GM19467 (cell line): ENCODE measurements around the gene PIERCE2.
"Not testable (repeated sequence)": the region's sequence is repeated elsewhere in the genome, so short reads cannot be mapped to it uniquely, and the experiment has no call there.

ENCODE experiments used
- ATAC-seq: cut with Tn5 transposase; IDR thresholded peaks from one replicate; pipeline ENCODE4 v1.9.1; 2021; ENCODE audit warnings: mild to moderate bottlenecking, moderate library complexity; ENCODE audit not compliant: unreplicated experiment

The PIERCE2 gene, protein sequence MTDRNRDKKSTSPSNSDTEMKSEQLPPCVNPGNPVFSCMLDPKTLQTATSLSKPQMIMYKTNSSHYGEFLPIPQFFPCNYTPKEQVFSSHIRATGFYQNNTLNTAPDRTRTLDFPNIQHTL

DNA sequence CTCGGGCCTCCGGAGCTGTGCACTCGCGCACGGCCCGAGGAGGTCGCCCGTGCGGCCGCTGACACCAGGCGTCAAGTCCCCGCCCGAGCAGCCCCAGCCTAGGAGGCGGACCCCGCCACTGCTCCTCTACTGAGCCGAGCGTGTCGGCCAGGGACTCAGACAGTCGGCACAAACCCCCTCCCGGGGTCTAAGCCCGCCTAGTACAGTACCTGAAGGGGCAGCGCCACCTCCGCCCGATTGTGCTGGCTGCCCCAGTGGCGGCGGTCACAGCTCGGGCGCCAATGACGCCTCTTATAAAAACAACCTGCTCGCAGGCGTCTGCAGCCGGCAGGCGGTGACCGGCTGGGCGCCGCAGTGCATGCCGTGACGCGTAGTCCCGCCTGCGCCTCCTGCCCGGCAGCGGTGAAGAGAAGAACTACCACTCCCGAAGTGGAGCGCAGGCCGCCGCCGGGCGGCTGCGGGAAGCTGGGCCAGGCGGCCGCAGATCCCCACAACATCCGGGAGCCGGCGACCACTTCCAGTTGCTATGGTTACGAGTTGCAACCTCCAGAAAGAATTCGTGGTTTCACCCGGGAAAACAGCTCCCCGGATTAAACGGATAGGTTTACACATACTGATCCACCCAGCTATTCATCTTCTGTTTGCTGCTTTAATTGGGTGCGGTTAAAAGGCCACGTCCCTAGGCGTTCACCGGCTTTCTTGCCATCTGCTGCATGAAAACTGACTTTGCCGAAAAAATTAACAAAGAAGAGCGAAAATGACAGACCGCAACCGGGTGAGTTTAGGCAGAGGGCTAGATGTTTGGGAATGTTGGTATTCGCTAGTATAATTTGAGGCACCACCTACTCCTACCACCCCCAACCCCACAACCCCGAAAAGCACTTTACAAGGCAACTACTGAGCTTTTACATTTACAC, at the start of gene PIERCE2, which contains the start of gene CCPG1:
Gene PIERCE2, plus strand, starts transcription at position 484 of the 917 bp plus-strand sequence. Its CDS starts 274 bp downstream, at position 758.
Gene CCPG1, minus strand, starts transcription at position 348 of the 917 bp plus-strand sequence. CDS start 18,935 bp downstream, outside the sequence.
- peak; percentile 93 for ATAC-seq

DNA sequence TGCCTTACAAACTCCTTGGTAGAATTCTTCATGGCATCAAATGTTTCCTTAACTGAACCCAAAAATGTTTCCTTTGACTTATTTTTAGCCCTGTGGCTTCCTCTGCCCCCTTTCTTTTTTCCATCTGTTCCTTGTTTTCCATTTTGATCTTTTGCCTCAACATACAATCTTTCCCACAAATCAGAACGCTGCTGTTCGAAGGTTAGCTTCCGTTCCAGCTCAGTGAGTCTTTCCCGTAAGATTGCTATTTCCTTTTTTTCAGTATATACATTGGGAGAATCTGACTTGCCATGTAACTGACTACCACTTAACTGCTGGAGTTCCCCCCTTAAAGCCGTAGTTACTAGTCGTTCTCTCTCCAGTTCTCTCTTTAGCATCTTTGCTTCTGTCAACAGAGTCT, 48.0 kb upstream of the PIERCE2 start:
- no peak for ATAC-seq

DNA sequence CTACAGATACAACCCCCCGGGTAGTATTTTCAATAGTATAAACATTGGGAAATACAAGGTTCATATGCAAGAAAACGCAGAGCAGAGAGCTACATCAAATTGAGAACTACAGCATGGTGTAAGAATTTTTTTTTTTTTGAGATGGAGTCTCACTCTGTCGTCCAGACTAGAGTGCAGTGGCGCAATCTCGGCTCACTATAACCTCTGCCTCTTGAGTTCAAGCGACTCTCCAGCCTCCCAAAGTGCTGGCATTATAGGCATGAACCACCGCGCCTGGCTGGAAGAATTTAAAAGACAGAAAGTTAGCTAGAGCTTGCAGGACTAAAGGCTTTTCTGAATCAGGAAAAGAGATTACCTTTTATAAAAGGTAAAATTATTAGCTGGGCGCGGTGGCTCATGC, 47.2 kb upstream of the PIERCE2 start:
- ATAC-seq: no peak

DNA sequence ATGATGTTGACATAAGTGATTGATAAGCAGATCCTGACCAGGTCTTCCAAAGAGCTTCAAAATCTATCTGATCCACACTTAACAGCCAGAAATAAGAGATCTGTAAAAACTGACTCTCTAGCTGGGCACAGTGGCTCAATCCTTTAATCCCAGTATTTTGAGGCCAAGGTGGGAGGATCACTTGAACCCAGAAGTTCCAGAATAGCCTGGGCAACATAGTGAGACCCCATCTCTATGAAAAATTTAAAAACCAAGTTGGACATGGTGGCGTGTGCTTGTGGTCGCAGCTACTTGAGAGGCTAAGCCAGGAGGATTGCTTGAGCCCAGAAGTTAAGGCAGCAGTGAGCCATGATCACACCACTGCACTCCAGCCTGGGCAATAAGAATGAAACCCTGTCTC, 45.7 kb upstream of the PIERCE2 start:
- no peak for ATAC-seq

DNA sequence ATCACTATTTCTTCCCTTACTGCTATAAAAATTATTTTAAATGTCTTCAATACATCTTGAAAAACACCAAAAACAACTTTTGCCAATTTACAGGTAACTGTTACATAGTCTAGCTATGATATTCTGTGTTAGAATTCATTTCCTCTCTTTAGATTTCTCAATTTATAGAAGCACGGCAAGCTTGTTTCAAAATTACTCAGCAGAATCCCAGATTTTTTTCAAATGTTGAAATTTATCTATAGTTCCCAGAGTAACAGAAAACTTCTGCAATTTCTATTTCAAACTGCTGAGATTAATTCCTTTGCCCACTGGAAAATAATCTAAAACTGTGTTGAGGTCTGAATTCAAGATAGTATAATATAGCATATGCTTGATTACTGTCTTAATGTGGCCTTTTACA, 41.3 kb upstream of the PIERCE2 start:
- ATAC-seq: no peak

- no peak for ATAC-seq
Measured at GRCh38 chr15:55372701-55373440, 35.4 kb upstream of the PIERCE2 start.

GRCh38 chr15:55379095-55379494, 29.2 kb upstream of the PIERCE2 start:
- no peak for ATAC-seq

GRCh38 chr15:55381595-55381994, 26.7 kb upstream of the PIERCE2 start:
- no peak for ATAC-seq

- ATAC-seq: no peak
Measured at GRCh38 chr15:55383687-55384086, 24.6 kb upstream of the PIERCE2 start.

DNA sequence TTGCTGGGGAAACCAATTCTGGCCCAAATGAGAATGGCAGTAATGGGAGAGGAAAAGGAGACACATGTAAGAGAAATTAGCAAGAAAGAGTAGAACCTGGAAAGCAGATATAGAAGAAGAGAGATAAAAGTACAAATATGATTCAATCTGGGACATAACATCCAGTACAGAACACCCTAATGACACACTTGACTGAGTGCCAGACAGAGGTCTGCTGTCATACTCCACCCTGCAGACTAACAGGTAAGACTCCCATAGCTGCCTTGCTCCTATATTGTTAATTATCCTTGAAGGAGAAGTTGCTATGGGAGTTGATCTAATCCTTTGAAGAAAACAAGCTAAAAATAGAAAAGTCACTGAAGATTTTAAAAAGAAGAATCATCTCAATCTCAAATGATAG, 21.3 kb upstream of the PIERCE2 start:
- ATAC-seq: no peak

GRCh38 chr15:55389264-55389607, 19.1 kb upstream of the PIERCE2 start:
- no peak for ATAC-seq

DNA sequence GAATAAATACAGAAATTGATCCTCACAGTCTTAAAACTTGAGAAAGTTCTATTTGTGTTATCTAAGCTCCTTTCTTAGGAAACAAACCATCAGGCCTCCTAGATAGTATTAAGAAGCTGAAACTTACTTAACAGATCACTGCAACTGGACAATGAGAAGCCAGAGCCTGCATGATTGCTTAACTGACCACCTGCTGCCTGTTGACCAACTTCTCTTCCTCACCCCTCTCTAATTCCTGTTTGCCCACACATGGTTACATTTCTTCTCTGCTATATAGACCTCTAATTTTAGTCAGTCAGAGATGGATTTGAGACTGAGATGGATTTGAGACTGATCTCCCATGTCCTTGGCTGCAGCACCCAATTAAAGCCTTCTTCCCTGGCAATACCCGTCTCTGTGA, 13.6 kb upstream of the PIERCE2 start:
- no peak for ATAC-seq

- ATAC-seq: no peak
Measured at GRCh38 chr15:55398243-55398642, 10.1 kb upstream of the PIERCE2 start.

GRCh38 chr15:55400050-55400449, 8.2 kb upstream of the PIERCE2 start:
- not testable (repeated sequence) for ATAC-seq

DNA sequence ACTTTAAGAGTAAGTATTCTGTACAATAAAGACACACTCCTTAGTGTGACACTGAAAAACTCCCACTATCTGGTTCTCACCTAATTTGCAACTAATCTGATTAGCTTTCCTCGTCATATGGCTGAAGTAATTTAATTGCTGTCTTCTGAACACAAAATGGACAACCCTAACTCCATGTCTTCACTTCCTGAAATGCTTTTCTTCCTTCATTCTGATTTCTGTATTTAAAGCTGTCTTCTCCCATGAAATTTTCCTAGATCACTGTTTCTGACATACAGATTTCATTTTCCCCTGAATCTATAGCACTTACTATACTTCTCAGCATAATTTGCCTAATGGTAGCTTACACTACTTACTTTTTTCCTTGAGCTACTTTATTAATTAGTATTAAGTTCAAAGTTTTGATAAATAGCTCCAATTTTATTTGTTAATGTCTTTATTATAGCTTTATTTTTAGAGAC, 6.5 kb upstream of the PIERCE2 start:
- ATAC-seq: no peak

DNA sequence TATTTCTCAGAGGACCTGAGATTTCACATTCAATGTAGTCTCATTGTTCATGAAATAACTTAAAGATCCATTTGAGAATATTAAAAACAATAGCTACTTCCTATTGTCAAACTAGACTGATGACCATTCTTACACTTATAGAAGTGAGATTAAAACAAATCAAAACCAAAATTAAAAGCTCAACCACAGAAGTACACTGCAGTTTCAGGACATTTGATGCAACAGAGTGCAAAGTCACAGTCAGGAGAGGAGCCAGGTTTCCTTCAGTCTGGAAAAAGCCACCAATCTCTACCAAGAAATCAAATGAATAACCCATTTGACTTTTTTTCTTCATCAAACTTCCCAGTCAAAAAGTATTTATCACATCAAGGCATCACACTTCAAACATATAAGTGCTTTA, 5.6 kb upstream of the PIERCE2 start:
- peak; percentile 48 for ATAC-seq

GRCh38 chr15:55403531-55403930, 4.8 kb upstream of the PIERCE2 start:
- ATAC-seq: no peak

GRCh38 chr15:55407498-55408011, 740 bp upstream of the PIERCE2 start:
- ATAC-seq: no peak

DNA sequence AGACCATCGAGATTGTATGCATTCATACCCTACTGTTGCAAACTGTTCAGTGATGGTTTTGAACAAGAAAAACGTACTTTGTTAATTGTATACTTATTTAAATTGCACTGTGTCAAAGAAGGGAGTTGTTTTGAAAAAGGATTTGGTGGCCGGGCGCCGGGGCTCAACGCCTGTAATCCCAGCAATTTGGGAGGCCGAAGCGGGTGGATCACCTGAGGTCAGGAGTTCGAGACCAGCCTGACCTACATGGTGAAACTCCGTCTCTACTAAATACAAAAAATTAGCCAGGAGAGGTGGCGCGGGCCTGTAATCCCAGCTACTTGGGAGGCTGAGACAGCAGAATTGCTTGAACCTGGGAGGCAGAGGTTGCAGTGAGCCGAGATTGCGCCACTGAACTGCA, 681 bp downstream of the PIERCE2 start:
- not testable (repeated sequence) for ATAC-seq

GRCh38 chr15:55417678-55418077, 9.4 kb downstream of the PIERCE2 start:
- ATAC-seq: not testable (repeated sequence)

- no peak for ATAC-seq
Measured at GRCh38 chr15:55420171-55420866, 12.0 kb downstream of the PIERCE2 start.
